B cell (primary cell): ENCODE measurements around the gene LHFPL6. TPM values are rescaled to one million over a fixed set of nuclear protein-coding genes. Genes with fewer than 3 reads are reported as not detected.

Experiments
- ATAC-seq: fragments of 200-7000 bp; cut with Tn5 transposase; one replicate; pipeline ENCODE4 v1.10.0; 2021; ENCODE audit warnings: low read depth, mild to moderate bottlenecking, moderate number of reproducible peaks, moderate library complexity
- CTCF ChIA-PET: fragments of 350-600 bp; sonication (Branson Sonifier 250); formaldehyde crosslinking; loops from one replicate; lab custom pipeline; 2021; ENCODE audit warnings: antibody characterized with exemption, inconsistent platforms; lab: Charles Lee
- POLR2A ChIA-PET: fragments of 350-600 bp; sonication (Branson Sonifier 250); formaldehyde crosslinking; loops from one replicate; lab custom pipeline; 2021; ENCODE audit warnings: antibody characterized with exemption; lab: Charles Lee
- DNase-seq: peaks from one replicate; pipeline ENCODE4 v3.0.0; 2013
- H2AFZ ChIP-seq: 2 replicates; pipeline ENCODE4 v1.6.1; 2012; ENCODE audit warnings: mild to moderate bottlenecking, low read depth, low read length; ENCODE audit not compliant: insufficient read depth, poor library complexity, severe bottlenecking
- H3K27ac ChIP-seq, 2 donors: 1 replicate in 1 of 2; 2 replicates in 1 of 2; pipeline ENCODE4 v1.5.1; 2012 to 2013; ENCODE audit warnings: low read length in 2 of 2, mild to moderate bottlenecking in 2 of 2, moderate library complexity in 1 of 2
- H3K27me3 ChIP-seq, 4 experiments: fragments of 200-600 bp in 1 of 4; sonication (generic) in 1 of 4; replicated peaks in 1 of 4; 1 replicate in 2 of 4; 2 replicates in 2 of 4; pipeline versions ENCODE4 v1.6.1 to v1.7.0; 2013 to 2016; ENCODE audit warnings: low read length in 3 of 4, mild to moderate bottlenecking in 2 of 4, mixed read lengths in 1 of 4, moderate library complexity in 1 of 4; ENCODE audit not compliant: insufficient read depth in 4 of 4, control insufficient read depth in 3 of 4; ENCODE audit errors: control extremely low read depth in 1 of 4
- H3K36me3 ChIP-seq, 2 experiments: replicated peaks in 1 of 2; 1 replicate in 1 of 2; 2 replicates in 1 of 2; pipeline versions ENCODE4 v1.6.1 to v1.7.1; 2013; ENCODE audit warnings: low read length in 1 of 2; ENCODE audit not compliant: insufficient read depth in 2 of 2, control insufficient read depth in 1 of 2; ENCODE audit errors: control extremely low read depth in 1 of 2, extremely low read depth in 1 of 2
- H3K4me1 ChIP-seq, 2 donors: fragments of 200-600 bp in 1 of 2; sonication (generic) in 1 of 2; 1 replicate in 1 of 2; 2 replicates in 1 of 2; pipeline versions ENCODE4 v1.5.1 to v1.6.1; 2013 to 2017; ENCODE audit warnings: low read length in 2 of 2; ENCODE audit not compliant: control insufficient read depth in 2 of 2, insufficient read depth in 2 of 2
- H3K4me2 ChIP-seq: replicated peaks from 2 replicates; pipeline ENCODE3; 2012; ENCODE audit warnings: mild to moderate bottlenecking, low read depth, low read length; ENCODE audit not compliant: poor library complexity, severe bottlenecking
- H3K4me3 ChIP-seq, 5 experiments: fragments of 200-600 bp in 1 of 5; sonication (generic) in 1 of 5; 1 replicate in 3 of 5; 2 replicates in 2 of 5; pipeline versions ENCODE4 v1.5.1 to v1.7.0; 2011 to 2016; ENCODE audit warnings: low read length in 4 of 5, mild to moderate bottlenecking in 4 of 5, low read depth in 2 of 5, control low read depth in 1 of 5, moderate library complexity in 1 of 5; ENCODE audit not compliant: insufficient read depth in 1 of 5; ENCODE audit errors: control extremely low read depth in 1 of 5, extremely low read depth in 1 of 5
- H3K79me2 ChIP-seq: fragments of 200-600 bp; sonication (generic); one replicate; pipeline ENCODE4 v1.6.0; 2016; ENCODE audit warnings: low read length; ENCODE audit not compliant: control insufficient read depth, insufficient read depth
- H3K9ac ChIP-seq: fragments of 200-600 bp; sonication (generic); 2 replicates; pipeline ENCODE4 v1.6.1; 2017; ENCODE audit warnings: mild to moderate bottlenecking, low read length, moderate library complexity
- H3K9me3 ChIP-seq, 3 donors: one replicate each; pipeline versions ENCODE4 v1.6.1 to v1.7.1; 2013; ENCODE audit warnings: low read length in 2 of 3; ENCODE audit not compliant: control insufficient read depth in 2 of 3, insufficient read depth in 1 of 3; ENCODE audit errors: control extremely low read depth in 1 of 3
- H4K20me1 ChIP-seq: 2 replicates; pipeline ENCODE4 v1.6.0; 2012; ENCODE audit warnings: mild to moderate bottlenecking, low read length; ENCODE audit not compliant: insufficient read depth, control insufficient read depth, poor library complexity, severe bottlenecking
- H3K27ac Mint-ChIP-seq: one replicate; pipeline ENCODE4 v1.8.0; 2021; ENCODE audit warnings: mixed read lengths
- H3K27me3 Mint-ChIP-seq: one replicate; pipeline ENCODE4 v1.8.0; 2021; ENCODE audit warnings: mixed read lengths
- H3K4me1 Mint-ChIP-seq: one replicate; pipeline ENCODE4 v1.8.0; 2021; ENCODE audit warnings: mixed read lengths
- H3K4me3 Mint-ChIP-seq: one replicate; pipeline ENCODE4 v1.8.0; 2021; ENCODE audit warnings: mixed read lengths
- H3K9me3 Mint-ChIP-seq: one replicate; pipeline ENCODE4 v1.8.0; 2022; ENCODE audit warnings: mixed read lengths; ENCODE audit not compliant: insufficient read depth
- EZH2 ChIP-seq: IDR thresholded peaks from 2 replicates; pipeline ENCODE4 v1.6.1; 2012; ENCODE audit warnings: borderline replicate concordance, low read depth, mild to moderate bottlenecking, moderate library complexity, low read length; ENCODE audit not compliant: insufficient read depth, poor library complexity, severe bottlenecking
- WGBS: methylation state at CpG from one replicate; pipeline ENCODE4 v1.1.5; 2013; ENCODE audit warnings: missing lambda C conversion rate; ENCODE audit not compliant: insufficient coverage; 5-methylcytosine and 5-hydroxymethylcytosine counted together
- intact Hi-C: fragments of 100-400 bp; cut with micrococcal nuclease; formaldehyde crosslinking; loops from one replicate; pipeline ENCODE4 v1.10.0; 2022
- polyA plus RNA-seq: library from polyadenylated mRNA; depleted of rRNA; stranded (reverse); fragments of >200 nt; gene quantifications from 2 replicates; pipeline ENCODE4 v1.2.3, GENCODE V29; 2012
- total RNA-seq, 2 donors: library from RNA; stranded (reverse); fragments of 120-200 nt in 1 of 2; gene quantifications; 1 replicate in 1 of 2; 2 replicates in 1 of 2; pipeline versions ENCODE4 v1.2.3 to v1.2.4, GENCODE V29; 2013 to 2022
- TF ChIP-seq, protein P1 (sequence below): fragments of 200-600 bp; IDR thresholded peaks from one replicate; pipeline ENCODE4 v1.8.0; 2022; ENCODE audit warnings: antibody characterized with exemption, mild to moderate bottlenecking

Gene LHFPL6
- total and polyA plus RNA-seq, 2 donors (not counting 1 experiment from before 2014, with no cell fraction given), result 0.01 TPM; not detected in 1

DNA sequence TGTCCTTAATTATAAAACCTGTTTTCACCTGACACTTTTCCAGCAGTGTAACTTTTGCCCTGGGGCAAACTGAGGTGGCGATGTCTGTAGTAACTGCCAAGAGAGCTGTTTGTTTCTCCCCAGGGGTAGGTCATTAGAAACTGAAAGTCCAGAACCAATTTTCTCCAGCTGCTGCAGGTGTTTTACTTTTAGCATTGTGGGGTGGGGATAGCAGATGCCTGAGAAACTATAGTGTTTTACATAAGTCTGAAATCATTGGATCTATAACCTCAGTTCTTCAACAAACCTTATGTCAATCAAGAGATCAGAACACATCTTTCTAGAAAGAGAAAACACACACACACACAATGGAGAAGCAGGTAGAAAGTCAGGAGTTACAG lies 92.7 kb downstream of the LHFPL6 start:
- no peak for TF ChIP-seq EZH2
- TF ChIP-seq, protein P1, sequence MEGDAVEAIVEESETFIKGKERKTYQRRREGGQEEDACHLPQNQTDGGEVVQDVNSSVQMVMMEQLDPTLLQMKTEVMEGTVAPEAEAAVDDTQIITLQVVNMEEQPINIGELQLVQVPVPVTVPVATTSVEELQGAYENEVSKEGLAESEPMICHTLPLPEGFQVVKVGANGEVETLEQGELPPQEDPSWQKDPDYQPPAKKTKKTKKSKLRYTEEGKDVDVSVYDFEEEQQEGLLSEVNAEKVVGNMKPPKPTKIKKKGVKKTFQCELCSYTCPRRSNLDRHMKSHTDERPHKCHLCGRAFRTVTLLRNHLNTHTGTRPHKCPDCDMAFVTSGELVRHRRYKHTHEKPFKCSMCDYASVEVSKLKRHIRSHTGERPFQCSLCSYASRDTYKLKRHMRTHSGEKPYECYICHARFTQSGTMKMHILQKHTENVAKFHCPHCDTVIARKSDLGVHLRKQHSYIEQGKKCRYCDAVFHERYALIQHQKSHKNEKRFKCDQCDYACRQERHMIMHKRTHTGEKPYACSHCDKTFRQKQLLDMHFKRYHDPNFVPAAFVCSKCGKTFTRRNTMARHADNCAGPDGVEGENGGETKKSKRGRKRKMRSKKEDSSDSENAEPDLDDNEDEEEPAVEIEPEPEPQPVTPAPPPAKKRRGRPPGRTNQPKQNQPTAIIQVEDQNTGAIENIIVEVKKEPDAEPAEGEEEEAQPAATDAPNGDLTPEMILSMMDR, result no peak
- H3K36me3 ChIP-seq, result no peaks in the 10 kb centered on the region
- H3K9me3 Mint-ChIP-seq, result no peaks in the 10 kb centered on the region
- H3K4me3 Mint-ChIP-seq, result no peak overlapping the region
- intact Hi-C loops, result no loop called here
- H4K20me1 ChIP-seq, result no peaks in the 10 kb centered on the region
- no peak overlapping the region for H3K9ac ChIP-seq
- ATAC-seq (no peak), DNase-seq (no peak)
- no peaks in the 10 kb centered on the region for H3K4me1 ChIP-seq
- H3K27ac Mint-ChIP-seq, result no peak overlapping the region
- H3K27me3 ChIP-seq, result no peaks in the 10 kb centered on the region
- no peak overlapping the region for H2AFZ ChIP-seq
- WGBS, result 40% methylated on average over 1 of the region's 1 CpG
- POLR2A ChIA-PET, result no interaction called here
- H3K27me3 Mint-ChIP-seq, result no peaks in the 10 kb centered on the region
- H3K4me2 ChIP-seq, result no peak overlapping the region
- no peaks in the 10 kb centered on the region for H3K9me3 ChIP-seq
- no peaks in the 10 kb centered on the region for H3K79me2 ChIP-seq
- no peak overlapping the region for H3K4me3 ChIP-seq
- no peak overlapping the region for H3K27ac ChIP-seq
- CTCF ChIA-PET, result no interaction called here
- no peaks in the 10 kb centered on the region for H3K4me1 Mint-ChIP-seq

DNA sequence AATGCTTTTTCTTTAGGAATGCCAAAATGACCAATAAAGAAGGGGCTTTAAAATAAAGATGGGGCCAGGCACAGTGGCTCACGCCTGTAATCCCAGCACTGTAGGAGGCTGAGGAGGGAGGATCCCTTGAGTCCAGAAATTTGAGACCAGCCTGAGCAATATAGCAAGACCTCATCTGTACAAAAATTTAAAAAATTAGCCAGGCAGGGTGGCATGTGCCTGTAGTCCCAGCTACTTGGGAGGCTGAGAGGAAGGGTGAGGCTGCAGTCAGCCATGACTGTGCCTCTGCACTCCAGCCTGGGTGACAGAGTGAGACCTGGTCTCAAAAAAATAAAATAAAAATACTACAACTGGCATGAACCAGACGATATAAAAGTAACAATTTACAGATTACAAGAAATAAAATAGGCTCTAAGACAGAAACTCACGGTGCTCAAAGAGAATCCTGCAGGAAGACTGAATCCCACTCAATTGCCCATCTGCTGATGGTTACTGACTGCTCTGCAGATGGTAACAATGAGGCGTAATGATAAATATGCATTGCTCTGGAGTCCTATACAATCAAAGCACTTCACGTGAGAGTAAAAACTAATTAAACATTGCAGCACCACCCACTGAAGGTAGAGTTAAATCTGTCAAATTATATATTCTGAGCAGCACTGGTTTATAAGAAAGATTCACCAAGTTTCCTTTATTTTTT lies 93.2 kb downstream of the LHFPL6 start:
- no peak for ATAC-seq
- 83% methylated on average over 1 of the region's 5 CpGs for WGBS
- Histone ChIP-seq H2AFZ (no peak overlapping the region), H3K4me2 (no peak overlapping the region), H3K4me3 (no peak overlapping the region), H4K20me1 (no peaks in the 10 kb centered on the region), H3K27me3 (no peaks in the 10 kb centered on the region), H3K4me1 (no peaks in the 10 kb centered on the region), H3K9me3 (no peaks in the 10 kb centered on the region), H3K27ac (no peak overlapping the region), H3K9ac (no peak overlapping the region), H3K36me3 (no peaks in the 10 kb centered on the region), H3K79me2 (no peaks in the 10 kb centered on the region)
- DNase-seq, result no peak
- Mint-ChIP-seq H3K4me3 (no peak overlapping the region), H3K27me3 (no peaks in the 10 kb centered on the region), H3K9me3 (no peaks in the 10 kb centered on the region), H3K27ac (no peak overlapping the region), H3K4me1 (no peaks in the 10 kb centered on the region)
- CTCF ChIA-PET, result no interaction called here
- TF ChIP-seq EZH2, result no peak
- TF ChIP-seq, protein P1, result no peak
- intact Hi-C loops, result no loop called here
- POLR2A ChIA-PET, result no interaction called here
